B cell (primary cell): Measurements from ENCODE around the gene FAM162A. TPM values are rescaled to one million over a fixed set of nuclear protein-coding genes. Genes with fewer than 3 reads are reported as not detected.
"Not testable (repeated sequence)": the region's sequence is repeated elsewhere in the genome, so short reads cannot be mapped to it uniquely, and the experiment has no call there.

ENCODE experiments used
- ATAC-seq: fragments of 200-7000 bp; cut with Tn5 transposase; one replicate; pipeline ENCODE4 v1.10.0; 2021; ENCODE audit warnings: low read depth, mild to moderate bottlenecking, moderate number of reproducible peaks, moderate library complexity
- CTCF ChIA-PET: fragments of 350-600 bp; sonication (Branson Sonifier 250); formaldehyde crosslinking; loops from one replicate; lab custom pipeline; 2021; ENCODE audit warnings: antibody characterized with exemption, inconsistent platforms; lab: Charles Lee
- POLR2A ChIA-PET: fragments of 350-600 bp; sonication (Branson Sonifier 250); formaldehyde crosslinking; loops from one replicate; lab custom pipeline; 2021; ENCODE audit warnings: antibody characterized with exemption; lab: Charles Lee
- DNase-seq: peaks from one replicate; pipeline ENCODE4 v3.0.0; 2013
- H2AFZ ChIP-seq: 2 replicates; pipeline ENCODE4 v1.6.1; 2012; ENCODE audit warnings: mild to moderate bottlenecking, low read depth, low read length; ENCODE audit not compliant: insufficient read depth, poor library complexity, severe bottlenecking
- H3K27ac ChIP-seq, 2 donors: 1 replicate in 1 of 2; 2 replicates in 1 of 2; pipeline ENCODE4 v1.5.1; 2012 to 2013; ENCODE audit warnings: low read length in 2 of 2, mild to moderate bottlenecking in 2 of 2, moderate library complexity in 1 of 2
- H3K27me3 ChIP-seq, 4 experiments: fragments of 200-600 bp in 1 of 4; sonication (generic) in 1 of 4; replicated peaks in 1 of 4; 1 replicate in 2 of 4; 2 replicates in 2 of 4; pipeline versions ENCODE4 v1.6.1 to v1.7.0; 2013 to 2016; ENCODE audit warnings: low read length in 3 of 4, mild to moderate bottlenecking in 2 of 4, mixed read lengths in 1 of 4, moderate library complexity in 1 of 4; ENCODE audit not compliant: insufficient read depth in 4 of 4, control insufficient read depth in 3 of 4; ENCODE audit errors: control extremely low read depth in 1 of 4
- H3K36me3 ChIP-seq, 2 experiments: replicated peaks in 1 of 2; 1 replicate in 1 of 2; 2 replicates in 1 of 2; pipeline versions ENCODE4 v1.6.1 to v1.7.1; 2013; ENCODE audit warnings: low read length in 1 of 2; ENCODE audit not compliant: insufficient read depth in 2 of 2, control insufficient read depth in 1 of 2; ENCODE audit errors: control extremely low read depth in 1 of 2, extremely low read depth in 1 of 2
- H3K4me1 ChIP-seq, 2 donors: fragments of 200-600 bp in 1 of 2; sonication (generic) in 1 of 2; 1 replicate in 1 of 2; 2 replicates in 1 of 2; pipeline versions ENCODE4 v1.5.1 to v1.6.1; 2013 to 2017; ENCODE audit warnings: low read length in 2 of 2; ENCODE audit not compliant: control insufficient read depth in 2 of 2, insufficient read depth in 2 of 2
- H3K4me2 ChIP-seq: replicated peaks from 2 replicates; pipeline ENCODE3; 2012; ENCODE audit warnings: mild to moderate bottlenecking, low read depth, low read length; ENCODE audit not compliant: poor library complexity, severe bottlenecking
- H3K4me3 ChIP-seq, 5 experiments: fragments of 200-600 bp in 1 of 5; sonication (generic) in 1 of 5; 1 replicate in 3 of 5; 2 replicates in 2 of 5; pipeline versions ENCODE4 v1.5.1 to v1.7.0; 2011 to 2016; ENCODE audit warnings: low read length in 4 of 5, mild to moderate bottlenecking in 4 of 5, low read depth in 2 of 5, control low read depth in 1 of 5, moderate library complexity in 1 of 5; ENCODE audit not compliant: insufficient read depth in 1 of 5; ENCODE audit errors: control extremely low read depth in 1 of 5, extremely low read depth in 1 of 5
- H3K79me2 ChIP-seq: fragments of 200-600 bp; sonication (generic); one replicate; pipeline ENCODE4 v1.6.0; 2016; ENCODE audit warnings: low read length; ENCODE audit not compliant: control insufficient read depth, insufficient read depth
- H3K9ac ChIP-seq: fragments of 200-600 bp; sonication (generic); 2 replicates; pipeline ENCODE4 v1.6.1; 2017; ENCODE audit warnings: mild to moderate bottlenecking, low read length, moderate library complexity
- H3K9me3 ChIP-seq, 3 donors: one replicate each; pipeline versions ENCODE4 v1.6.1 to v1.7.1; 2013; ENCODE audit warnings: low read length in 2 of 3; ENCODE audit not compliant: control insufficient read depth in 2 of 3, insufficient read depth in 1 of 3; ENCODE audit errors: control extremely low read depth in 1 of 3
- H4K20me1 ChIP-seq: 2 replicates; pipeline ENCODE4 v1.6.0; 2012; ENCODE audit warnings: mild to moderate bottlenecking, low read length; ENCODE audit not compliant: insufficient read depth, control insufficient read depth, poor library complexity, severe bottlenecking
- H3K27ac Mint-ChIP-seq: one replicate; pipeline ENCODE4 v1.8.0; 2021; ENCODE audit warnings: mixed read lengths
- H3K27me3 Mint-ChIP-seq: one replicate; pipeline ENCODE4 v1.8.0; 2021; ENCODE audit warnings: mixed read lengths
- H3K4me1 Mint-ChIP-seq: one replicate; pipeline ENCODE4 v1.8.0; 2021; ENCODE audit warnings: mixed read lengths
- H3K4me3 Mint-ChIP-seq: one replicate; pipeline ENCODE4 v1.8.0; 2021; ENCODE audit warnings: mixed read lengths
- H3K9me3 Mint-ChIP-seq: one replicate; pipeline ENCODE4 v1.8.0; 2022; ENCODE audit warnings: mixed read lengths; ENCODE audit not compliant: insufficient read depth
- EZH2 ChIP-seq: IDR thresholded peaks from 2 replicates; pipeline ENCODE4 v1.6.1; 2012; ENCODE audit warnings: borderline replicate concordance, low read depth, mild to moderate bottlenecking, moderate library complexity, low read length; ENCODE audit not compliant: insufficient read depth, poor library complexity, severe bottlenecking
- WGBS: methylation state at CpG from one replicate; pipeline ENCODE4 v1.1.5; 2013; ENCODE audit warnings: missing lambda C conversion rate; ENCODE audit not compliant: insufficient coverage; 5-methylcytosine and 5-hydroxymethylcytosine counted together
- intact Hi-C: fragments of 100-400 bp; cut with micrococcal nuclease; formaldehyde crosslinking; loops from one replicate; pipeline ENCODE4 v1.10.0; 2022
- polyA plus RNA-seq: library from polyadenylated mRNA; depleted of rRNA; stranded (reverse); fragments of >200 nt; gene quantifications from 2 replicates; pipeline ENCODE4 v1.2.3, GENCODE V29; 2012
- total RNA-seq, 2 donors: library from RNA; stranded (reverse); fragments of 120-200 nt in 1 of 2; gene quantifications; 1 replicate in 1 of 2; 2 replicates in 1 of 2; pipeline versions ENCODE4 v1.2.3 to v1.2.4, GENCODE V29; 2013 to 2022
- TF ChIP-seq, protein P1 (sequence below): fragments of 200-600 bp; IDR thresholded peaks from one replicate; pipeline ENCODE4 v1.8.0; 2022; ENCODE audit warnings: antibody characterized with exemption, mild to moderate bottlenecking

Gene FAM162A
- total and polyA plus RNA-seq, 2 donors (not counting 1 experiment from before 2014, with no cell fraction given): 10.9 to 17.5 TPM

DNA sequence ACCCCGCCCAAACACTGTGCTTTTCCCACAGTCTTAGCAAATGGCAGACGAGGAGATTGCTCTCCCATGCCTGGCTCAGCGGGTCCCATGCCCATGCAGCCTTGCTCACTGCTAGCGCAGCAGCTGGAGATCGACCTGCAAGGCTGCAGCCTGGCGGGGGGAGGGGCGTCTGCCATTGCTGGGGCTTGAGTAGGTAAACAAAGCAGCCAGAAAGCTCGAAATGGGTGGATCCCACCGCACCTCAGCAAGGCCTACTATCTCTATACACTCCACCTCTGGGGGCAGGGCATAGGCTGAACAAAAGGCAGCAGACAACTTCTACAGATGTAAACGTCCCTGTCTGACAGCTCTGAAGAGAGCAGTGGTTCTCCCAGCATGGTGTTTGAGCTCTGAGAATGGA is 59.1 kb downstream of the FAM162A start:
- Mint-ChIP-seq H3K27me3 (no peaks in the 10 kb centered on the region), H3K27ac (no peak overlapping the region), H3K9me3 (no peaks in the 10 kb centered on the region), H3K4me1 (peaks cover 10% of the 10 kb centered on the region), H3K4me3 (no peak overlapping the region)
- H3K9me3 ChIP-seq: peaks cover 0 to 12% (median 5%) of the 10 kb centered on the region in 3 donors
- peaks cover 9% of the 10 kb centered on the region for H3K79me2 ChIP-seq
- POLR2A ChIA-PET: interaction anchor here (0.9 kb wide), 1 partner anchor 10 kb away, joined by 3 read pairs; no protein-coding TSS in a partner anchor
- H3K9ac ChIP-seq: no peak overlapping the region
- no peak overlapping the region for H2AFZ ChIP-seq
- CTCF ChIA-PET: no interaction called here
- ATAC-seq (no peak), DNase-seq (no peak)
- no peak overlapping the region for H3K4me2 ChIP-seq
- TF ChIP-seq, protein P1, sequence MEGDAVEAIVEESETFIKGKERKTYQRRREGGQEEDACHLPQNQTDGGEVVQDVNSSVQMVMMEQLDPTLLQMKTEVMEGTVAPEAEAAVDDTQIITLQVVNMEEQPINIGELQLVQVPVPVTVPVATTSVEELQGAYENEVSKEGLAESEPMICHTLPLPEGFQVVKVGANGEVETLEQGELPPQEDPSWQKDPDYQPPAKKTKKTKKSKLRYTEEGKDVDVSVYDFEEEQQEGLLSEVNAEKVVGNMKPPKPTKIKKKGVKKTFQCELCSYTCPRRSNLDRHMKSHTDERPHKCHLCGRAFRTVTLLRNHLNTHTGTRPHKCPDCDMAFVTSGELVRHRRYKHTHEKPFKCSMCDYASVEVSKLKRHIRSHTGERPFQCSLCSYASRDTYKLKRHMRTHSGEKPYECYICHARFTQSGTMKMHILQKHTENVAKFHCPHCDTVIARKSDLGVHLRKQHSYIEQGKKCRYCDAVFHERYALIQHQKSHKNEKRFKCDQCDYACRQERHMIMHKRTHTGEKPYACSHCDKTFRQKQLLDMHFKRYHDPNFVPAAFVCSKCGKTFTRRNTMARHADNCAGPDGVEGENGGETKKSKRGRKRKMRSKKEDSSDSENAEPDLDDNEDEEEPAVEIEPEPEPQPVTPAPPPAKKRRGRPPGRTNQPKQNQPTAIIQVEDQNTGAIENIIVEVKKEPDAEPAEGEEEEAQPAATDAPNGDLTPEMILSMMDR: no peak
- no peak for TF ChIP-seq EZH2
- no peaks in the 10 kb centered on the region for H3K4me1 ChIP-seq
- WGBS: 83% methylated on average over 7 of the region's 10 CpGs
- no peaks in the 10 kb centered on the region for H4K20me1 ChIP-seq
- H3K36me3 ChIP-seq: peaks cover 4 to 40% of the 10 kb centered on the region in 2 experiments
- intact Hi-C loops: no loop called here
- no peaks in the 10 kb centered on the region for H3K27me3 ChIP-seq
- H3K4me3 ChIP-seq: no peak overlapping the region
- H3K27ac ChIP-seq: no peak overlapping the region

DNA sequence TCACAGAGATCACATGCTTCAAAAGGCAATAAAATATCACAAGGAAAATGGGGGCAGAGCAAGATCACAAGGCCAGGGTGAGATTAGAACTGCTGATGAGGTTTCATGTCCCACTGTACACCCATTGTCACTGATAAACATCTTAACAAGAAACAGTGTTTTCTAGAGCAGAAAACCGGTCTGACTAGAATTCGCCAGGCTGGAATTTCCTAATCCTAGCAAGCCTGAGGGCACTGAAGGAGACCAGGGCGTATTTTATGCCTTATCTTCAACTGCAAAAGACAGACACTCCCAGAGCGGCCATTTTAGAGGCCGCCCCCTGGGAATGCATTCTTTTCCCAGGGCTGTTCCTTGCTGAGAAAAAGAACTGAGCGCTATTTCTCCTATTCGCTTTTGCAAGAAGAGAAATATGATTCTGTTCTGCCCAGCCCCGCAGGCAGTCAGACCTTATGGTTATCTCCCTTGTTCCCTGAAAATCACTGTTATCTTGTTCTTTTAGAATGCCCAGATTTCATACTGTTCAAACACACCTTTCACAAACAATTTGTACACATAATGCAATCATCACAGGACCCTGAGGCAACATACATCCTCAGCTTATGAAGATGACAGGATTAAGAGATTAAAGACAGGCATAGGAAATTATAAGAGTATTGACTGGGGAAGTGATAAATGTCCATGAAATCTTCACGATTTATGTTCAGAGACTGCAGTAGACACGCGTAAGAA is 59.9 kb downstream of the FAM162A start:
- H3K4me3 Mint-ChIP-seq, H3K27ac ChIP-seq, H3K27me3 ChIP-seq, H2AFZ ChIP-seq, H3K9me3 Mint-ChIP-seq, H3K79me2 ChIP-seq, H3K4me1 ChIP-seq, POLR2A ChIA-PET, DNase-seq, H3K27ac Mint-ChIP-seq, intact Hi-C loops, H3K4me3 ChIP-seq, ATAC-seq, H3K9ac ChIP-seq, H4K20me1 ChIP-seq, H3K27me3 Mint-ChIP-seq, H3K4me2 ChIP-seq: not testable (repeated sequence)
- 100% methylated on average over 6 of the region's 11 CpGs for WGBS
- H3K36me3 ChIP-seq: peaks cover 5 to 40% of the 10 kb centered on the region in 2 experiments
- CTCF ChIA-PET: interaction anchor here (2.0 kb wide), 1 partner anchor 51 kb away, joined by 7 read pairs; no protein-coding TSS in a partner anchor
- H3K9me3 ChIP-seq: peaks cover 0 to 14% (median 5%) of the 10 kb centered on the region in 3 donors
- H3K4me1 Mint-ChIP-seq: peaks cover 12% of the 10 kb centered on the region

DNA sequence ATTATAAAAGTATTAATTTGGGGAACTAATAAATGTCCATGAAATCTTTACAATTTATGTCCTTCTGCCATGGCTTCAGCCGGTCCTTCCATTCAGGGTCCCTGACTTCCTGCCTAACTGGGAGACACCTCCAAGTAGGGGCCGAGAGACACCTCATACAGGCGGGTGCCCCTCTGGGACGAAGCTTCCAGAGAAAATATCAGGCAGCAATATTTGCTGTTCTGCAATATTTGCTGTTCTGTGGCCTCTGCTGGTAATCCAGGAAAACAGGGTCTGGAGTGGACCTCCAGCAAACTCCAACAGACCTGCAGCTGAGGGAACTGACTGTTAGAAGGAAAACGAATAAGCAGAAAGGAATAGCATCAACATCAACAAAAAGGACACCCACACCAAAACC is 60.5 kb downstream of the FAM162A start:
- POLR2A ChIA-PET, H4K20me1 ChIP-seq, H3K4me3 Mint-ChIP-seq, H3K79me2 ChIP-seq, H3K27ac Mint-ChIP-seq, H3K4me3 ChIP-seq, H3K27me3 ChIP-seq, H2AFZ ChIP-seq, H3K9me3 Mint-ChIP-seq, H3K9ac ChIP-seq, H3K27ac ChIP-seq, DNase-seq, H3K27me3 Mint-ChIP-seq, H3K4me2 ChIP-seq, H3K4me1 ChIP-seq, intact Hi-C loops, ATAC-seq: not testable (repeated sequence)
- CTCF ChIA-PET: interaction anchor here (2.0 kb wide), 1 partner anchor 52 kb away, joined by 7 read pairs; no protein-coding TSS in a partner anchor
- WGBS: 94% methylated on average over 5 of the region's 5 CpGs
- peaks cover 0 to 14% (median 5%) of the 10 kb centered on the region in 3 donors for H3K9me3 ChIP-seq
- H3K36me3 ChIP-seq: peaks cover 9 to 41% of the 10 kb centered on the region in 2 experiments
- peaks cover 12% of the 10 kb centered on the region for H3K4me1 Mint-ChIP-seq
